K562 (cell line): Measurements from ENCODE around the gene PSMD8. TPM values are rescaled to one million over a fixed set of nuclear protein-coding genes. Genes with fewer than 3 reads are reported as not detected.

Experiments used
- ATF3 ChIP-seq, 2 experiments: fragments of 450-650 bp in 1 of 2; sonication (generic) in 1 of 2; formaldehyde crosslinking in 1 of 2; IDR thresholded peaks in 1 of 2; conservative IDR thresholded peaks in 1 of 2; 2 replicates each; pipeline versions ENCODE4 v1.6.1 to v1.8.1; 2016 to 2023; ENCODE audit warnings: mild to moderate bottlenecking in 2 of 2, moderate library complexity in 2 of 2, inconsistent platforms in 1 of 2, missing genetic modification reagents in 1 of 2
- ATF7 ChIP-seq: fragments of 450-650 bp; IDR thresholded peaks from 2 replicates; pipeline ENCODE4 v1.7.1; 2014; ENCODE audit warnings: mild to moderate bottlenecking, moderate library complexity
- ELK1 ChIP-seq: sonication (generic); formaldehyde crosslinking; IDR thresholded peaks from 2 replicates; pipeline ENCODE4 v1.8.1; 2022; ENCODE audit warnings: missing genetic modification reagents
- HMG20A ChIP-seq: fragments of 450-650 bp; formaldehyde crosslinking; conservative IDR thresholded peaks from 2 replicates; pipeline ENCODE4 v1.4.0; 2020; ENCODE audit warnings: mild to moderate bottlenecking, mixed read lengths
- HNRNPH1 ChIP-seq: fragments of 200-400 bp; formaldehyde crosslinking; optimal IDR thresholded peaks from 2 replicates; pipeline ENCODE3; 2017; ENCODE audit warnings: low read depth, mild to moderate bottlenecking, low read length, moderate library complexity
- MCM2 ChIP-seq: fragments of 450-650 bp; IDR thresholded peaks from 2 replicates; pipeline ENCODE4 v1.6.1; 2017; ENCODE audit warnings: low read depth, mild to moderate bottlenecking
- NFE2L1 ChIP-seq: fragments of 450-650 bp; IDR thresholded peaks from 2 replicates; pipeline ENCODE4 v1.6.1; 2016; ENCODE audit warnings: missing genetic modification characterization, low read depth, mild to moderate bottlenecking, missing compliant biosample characterization, moderate library complexity, borderline replicate concordance
- PHTF2 ChIP-seq: fragments of 250-450 bp; sonication (Bioruptor Pico); IDR thresholded peaks from 2 replicates; pipeline ENCODE4 v1.5.0; 2021; ENCODE audit warnings: mild to moderate bottlenecking
- RBFOX2 ChIP-seq: fragments of 200-400 bp; formaldehyde crosslinking; IDR thresholded peaks from 2 replicates; pipeline ENCODE4 v1.6.1; 2017; ENCODE audit warnings: low read depth, mild to moderate bottlenecking, low read length, moderate library complexity
- RHOXF2B ChIP-seq: fragments of 250-450 bp; sonication (Bioruptor Pico); conservative IDR thresholded peaks from 2 replicates; pipeline ENCODE4 v1.5.1; 2021
- RNF2 ChIP-seq: sonication (generic); IDR thresholded peaks from 2 replicates; pipeline ENCODE4 v1.6.1; 2016
- WHSC1 ChIP-seq: IDR thresholded peaks from one replicate; pipeline ENCODE4 v1.6.1; 2012; ENCODE audit warnings: low read length, control low read depth, inconsistent platforms
- ZFP1 ChIP-seq: fragments of 450-650 bp; formaldehyde crosslinking; IDR thresholded peaks from 2 replicates; pipeline ENCODE4 v1.4.0; 2020; ENCODE audit warnings: mild to moderate bottlenecking, mixed read lengths
- ZNF124 ChIP-seq: sonication (generic); formaldehyde crosslinking; IDR thresholded peaks from 2 replicates; pipeline ENCODE4 v1.8.1; 2022; ENCODE audit warnings: missing genetic modification reagents
- ZNF316 ChIP-seq: fragments of 450-650 bp; IDR thresholded peaks from 2 replicates; pipeline ENCODE4 v1.6.1; 2016
- ZNF398 ChIP-seq: fragments of 250-450 bp; sonication (Bioruptor Pico); IDR thresholded peaks from 2 replicates; pipeline ENCODE4 v1.8.0; 2021; ENCODE audit warnings: moderate library complexity, mild to moderate bottlenecking, inconsistent platforms
- ZNF511 ChIP-seq: sonication (generic); formaldehyde crosslinking; IDR thresholded peaks from 2 replicates; pipeline ENCODE4 v1.8.0; 2022; ENCODE audit warnings: mild to moderate bottlenecking, missing genetic modification reagents
- ZNF696 ChIP-seq: fragments of 250-450 bp; sonication (Bioruptor Pico); conservative IDR thresholded peaks from 2 replicates; pipeline ENCODE4 v1.4.0; 2020; ENCODE audit warnings: mild to moderate bottlenecking, moderate library complexity
- ZNF780A ChIP-seq: fragments of 250-450 bp; sonication (Bioruptor Pico); IDR thresholded peaks from 2 replicates; pipeline ENCODE4 v1.5.0; 2021; ENCODE audit warnings: mild to moderate bottlenecking
- ZSCAN32 ChIP-seq: fragments of 450-650 bp; formaldehyde crosslinking; IDR thresholded peaks from 2 replicates; pipeline ENCODE4 v1.4.0; 2020; ENCODE audit warnings: mild to moderate bottlenecking, moderate library complexity
- polyA plus RNA-seq, 8 experiments: library from polyadenylated mRNA; depleted of rRNA in 4 of 8; stranded (reverse) in 5 of 8; unstranded in 3 of 8; fragments of >200 nt; fragmentation: Nextera tagmentation in 2 of 8; fragmentation: Illumina TruSeq in 1 of 8; extraction: Ambion mirVana in 2 of 8; extraction: Trizol in 1 of 8; gene quantifications; 2 replicates each; pipeline versions ENCODE4 v1.2.1 to v1.2.3, GENCODE V29; 2011 to 2014; ENCODE audit warnings: inconsistent platforms in 1 of 8, missing spikeins in 1 of 8
- total RNA-seq, 7 experiments: library from RNA; depleted of rRNA in 6 of 7; stranded (reverse); fragments of >200 nt in 6 of 7; fragmentation: Illumina TruSeq in 2 of 7; extraction: Trizol in 2 of 7; gene quantifications; 2 replicates each; pipeline versions ENCODE4 v1.2.1 to v1.2.3, GENCODE V29; 2011 to 2021; ENCODE audit warnings: low replicate concordance in 1 of 7
- TF ChIP-seq, protein P1 (sequence below): sonication (generic); formaldehyde crosslinking; IDR thresholded peaks from 2 replicates; pipeline ENCODE4 v1.8.0; 2022; ENCODE audit warnings: mild to moderate bottlenecking, missing genetic modification reagents
- TF ChIP-seq, protein P2 (sequence below): fragments of 250-450 bp; sonication (Bioruptor Pico); IDR thresholded peaks from 2 replicates; pipeline ENCODE4 v1.5.0; 2020; ENCODE audit warnings: mild to moderate bottlenecking

Gene PSMD8
- total and polyA plus RNA-seq, 9 of the 15 experiments (the other 6 are each of a cell fraction or from before 2014, with no cell fraction given) = 130 to 583 (median 315) TPM

DNA sequence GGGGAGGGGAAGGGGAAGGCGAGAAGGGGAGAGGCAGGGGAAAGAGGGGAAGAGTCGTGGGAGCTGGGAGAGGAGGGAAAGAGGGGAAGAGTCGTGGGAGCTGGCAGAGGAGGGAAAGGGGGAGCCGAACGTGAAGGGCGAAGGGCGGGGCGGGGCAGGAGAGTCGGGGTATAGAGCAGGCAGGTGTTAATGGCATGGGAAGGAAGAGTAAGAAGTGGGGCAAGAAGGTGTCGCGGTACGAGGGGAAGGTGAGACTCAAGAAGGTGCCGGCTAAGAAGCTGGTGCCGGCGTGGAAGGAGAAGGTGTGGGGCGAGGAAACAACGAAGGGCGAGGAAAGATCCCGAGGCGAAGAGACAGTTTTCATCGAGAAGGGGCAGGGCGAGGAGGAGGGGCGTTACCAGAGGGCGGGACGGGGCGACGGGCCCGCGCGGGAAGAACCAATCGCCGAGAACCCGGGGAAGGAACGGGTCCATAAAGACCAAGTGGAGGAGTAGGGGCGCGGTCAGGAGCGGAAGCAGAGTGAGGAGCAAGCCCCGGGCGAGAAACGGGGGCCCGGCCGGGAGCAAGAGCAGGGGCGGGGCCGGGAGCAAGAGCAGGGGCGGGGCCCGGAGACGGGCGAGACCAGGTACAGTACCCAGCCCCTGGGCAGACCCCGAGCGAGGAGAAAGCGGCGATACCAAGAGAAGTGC is 38.3 kb upstream of the PSMD8 start (continued):
- TF ChIP-seq ZNF124 (CRISPR knock-in tag) (no peak), PHTF2 (CRISPR knock-in tag) (no peak), ZFP1 (no peak), RNF2 (no peak), ZNF511 (CRISPR knock-in tag) (no peak), HNRNPH1 (no peak), ELK1 (CRISPR knock-in tag) (no peak), WHSC1 (no peak), ZNF696 (CRISPR knock-in tag) (no peak), ZNF780A (CRISPR knock-in tag) (no peak), ZNF316 (peak; percentile 79), ATF7 (peak; percentile 69; the same call in 1 of the 2 replicates), ZSCAN32 (no peak), RBFOX2 (peak; percentile 72), RHOXF2B (CRISPR knock-in tag) (no peak), MCM2 (no peak), ZNF398 (CRISPR knock-in tag) (no peak), HMG20A (no peak), ATF3 (IDR thresholded peaks at IDR 0.05) (no peak), ATF3 (CRISPR knock-in tag; conservative IDR thresholded peaks at IDR 0.05) (no peak), NFE2L1 (tag) (no peak)
- TF ChIP-seq, protein P1, sequence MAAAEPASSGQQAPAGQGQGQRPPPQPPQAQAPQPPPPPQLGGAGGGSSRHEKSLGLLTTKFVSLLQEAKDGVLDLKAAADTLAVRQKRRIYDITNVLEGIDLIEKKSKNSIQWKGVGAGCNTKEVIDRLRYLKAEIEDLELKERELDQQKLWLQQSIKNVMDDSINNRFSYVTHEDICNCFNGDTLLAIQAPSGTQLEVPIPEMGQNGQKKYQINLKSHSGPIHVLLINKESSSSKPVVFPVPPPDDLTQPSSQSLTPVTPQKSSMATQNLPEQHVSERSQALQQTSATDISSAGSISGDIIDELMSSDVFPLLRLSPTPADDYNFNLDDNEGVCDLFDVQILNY (CRISPR knock-in tag) = no peak
- TF ChIP-seq, protein P2, sequence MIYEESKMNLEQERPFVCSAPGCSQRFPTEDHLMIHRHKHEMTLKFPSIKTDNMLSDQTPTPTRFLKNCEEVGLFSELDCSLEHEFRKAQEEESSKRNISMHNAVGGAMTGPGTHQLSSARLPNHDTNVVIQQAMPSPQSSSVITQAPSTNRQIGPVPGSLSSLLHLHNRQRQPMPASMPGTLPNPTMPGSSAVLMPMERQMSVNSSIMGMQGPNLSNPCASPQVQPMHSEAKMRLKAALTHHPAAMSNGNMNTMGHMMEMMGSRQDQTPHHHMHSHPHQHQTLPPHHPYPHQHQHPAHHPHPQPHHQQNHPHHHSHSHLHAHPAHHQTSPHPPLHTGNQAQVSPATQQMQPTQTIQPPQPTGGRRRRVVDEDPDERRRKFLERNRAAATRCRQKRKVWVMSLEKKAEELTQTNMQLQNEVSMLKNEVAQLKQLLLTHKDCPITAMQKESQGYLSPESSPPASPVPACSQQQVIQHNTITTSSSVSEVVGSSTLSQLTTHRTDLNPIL (CRISPR knock-in tag) = no peak
